HG03520 (cell line): ENCODE data around the gene PCP4.

Experiments
- ATAC-seq: cut with Tn5 transposase; IDR thresholded peaks from one replicate; pipeline ENCODE4 v1.9.1; 2021; ENCODE audit warnings: mild to moderate bottlenecking, moderate library complexity; ENCODE audit not compliant: unreplicated experiment

Gene PCP4

DNA sequence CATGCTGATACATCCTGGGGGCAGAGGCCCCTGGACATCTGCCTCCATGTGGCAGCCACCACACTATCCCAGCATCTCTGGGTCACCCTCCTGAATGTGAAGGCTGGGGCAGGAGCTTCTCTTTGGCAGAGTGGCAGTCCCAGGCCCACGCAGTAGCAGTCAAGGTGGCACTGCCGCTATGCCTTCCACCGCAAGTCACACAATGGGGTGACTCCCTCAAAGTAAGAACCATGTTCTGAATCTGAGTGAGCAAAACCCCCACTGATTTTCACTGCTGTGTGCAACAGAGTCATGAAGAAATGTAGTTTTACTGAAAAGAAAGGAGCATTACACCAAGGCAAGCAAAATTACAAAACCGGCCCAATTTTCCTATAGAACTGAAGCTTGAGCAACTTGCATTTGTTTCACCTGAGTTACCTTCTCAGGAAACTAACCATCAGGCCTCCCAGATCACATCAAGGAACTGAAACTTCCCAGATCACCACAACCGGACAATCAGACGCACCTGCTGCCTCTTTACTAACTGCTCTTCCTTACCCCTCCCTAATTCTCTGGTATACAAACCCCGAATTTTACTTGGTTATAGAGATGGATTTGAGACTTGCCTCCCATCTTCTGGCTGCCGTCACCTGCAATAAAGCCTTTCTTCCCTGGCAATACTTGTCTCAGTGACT, 102.6 kb downstream of the PCP4 start:
- ATAC-seq, result no peak

GRCh38 chr21:39971956-39972355, 104.7 kb downstream of the PCP4 start:
- no peak for ATAC-seq

DNA sequence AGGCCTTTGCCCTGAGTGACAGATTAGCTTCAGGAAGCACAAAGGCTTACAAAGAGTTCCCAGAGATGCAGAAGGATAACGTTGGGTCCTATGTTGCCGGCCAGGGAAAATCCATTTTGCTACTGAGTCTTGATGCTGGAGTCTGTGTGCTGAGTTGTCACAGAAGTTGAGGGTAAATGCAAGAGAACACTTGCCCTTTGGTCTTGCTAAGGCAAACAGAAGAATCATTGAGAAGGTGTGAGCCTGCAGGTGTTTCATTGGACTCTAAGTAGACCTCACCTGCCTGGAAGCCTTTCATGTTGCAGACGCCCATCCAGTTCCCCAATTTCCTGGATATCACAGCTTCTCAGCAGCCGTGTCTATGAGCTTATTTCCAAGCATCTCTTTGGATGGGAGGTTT, 105.2 kb downstream of the PCP4 start:
- no peak for ATAC-seq

DNA sequence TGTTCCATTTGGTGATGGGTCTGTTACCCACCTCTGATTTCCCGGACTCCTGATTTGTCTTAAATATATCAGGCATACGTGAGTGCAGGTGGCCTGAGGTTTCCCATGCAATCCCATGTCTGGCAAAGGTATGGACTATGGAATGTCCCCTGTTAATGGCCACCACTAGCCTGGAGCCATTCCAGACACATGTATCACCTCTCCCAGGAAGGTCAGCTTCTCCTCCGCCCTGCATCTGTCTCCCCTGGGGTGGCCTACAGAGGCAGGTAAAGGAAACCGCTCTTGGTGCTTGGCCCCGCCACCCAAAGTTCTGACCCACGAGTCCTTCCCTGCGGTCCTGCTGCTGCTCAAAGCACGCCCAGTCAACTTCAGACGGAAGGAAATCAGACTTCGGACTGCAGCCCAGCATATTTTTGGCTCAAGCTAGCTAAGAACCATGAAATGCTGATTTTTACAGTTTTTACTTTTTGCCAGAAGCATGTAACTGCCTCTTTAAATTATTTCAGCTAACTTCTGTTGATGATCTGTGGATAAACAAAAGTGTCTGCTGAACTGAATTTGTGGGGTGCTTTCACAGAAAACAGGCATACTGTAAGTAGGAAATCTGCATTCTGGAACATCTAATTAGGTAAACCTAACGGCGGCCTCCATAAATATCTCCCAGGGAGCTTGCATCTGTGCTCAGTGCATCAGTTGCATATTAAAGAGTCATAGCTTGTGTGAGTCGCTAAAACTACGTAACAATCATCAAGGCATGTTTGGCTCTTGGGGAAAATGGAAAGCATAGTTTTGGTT, 105.9 kb downstream of the PCP4 start:
- ATAC-seq, result no peak

- no peak for ATAC-seq
These were observed 109.6 kb downstream of the PCP4 start for GRCh38 chr21:39976800-39977199.
